HuH-7.5 (cell line): ENCODE measurements around the gene ARL14.

ENCODE experiments used
- DNase-seq: peaks from one replicate; pipeline ENCODE4 v3.0.0; 2011; ENCODE audit warnings: low spot score

ARL14 gene

DNA sequence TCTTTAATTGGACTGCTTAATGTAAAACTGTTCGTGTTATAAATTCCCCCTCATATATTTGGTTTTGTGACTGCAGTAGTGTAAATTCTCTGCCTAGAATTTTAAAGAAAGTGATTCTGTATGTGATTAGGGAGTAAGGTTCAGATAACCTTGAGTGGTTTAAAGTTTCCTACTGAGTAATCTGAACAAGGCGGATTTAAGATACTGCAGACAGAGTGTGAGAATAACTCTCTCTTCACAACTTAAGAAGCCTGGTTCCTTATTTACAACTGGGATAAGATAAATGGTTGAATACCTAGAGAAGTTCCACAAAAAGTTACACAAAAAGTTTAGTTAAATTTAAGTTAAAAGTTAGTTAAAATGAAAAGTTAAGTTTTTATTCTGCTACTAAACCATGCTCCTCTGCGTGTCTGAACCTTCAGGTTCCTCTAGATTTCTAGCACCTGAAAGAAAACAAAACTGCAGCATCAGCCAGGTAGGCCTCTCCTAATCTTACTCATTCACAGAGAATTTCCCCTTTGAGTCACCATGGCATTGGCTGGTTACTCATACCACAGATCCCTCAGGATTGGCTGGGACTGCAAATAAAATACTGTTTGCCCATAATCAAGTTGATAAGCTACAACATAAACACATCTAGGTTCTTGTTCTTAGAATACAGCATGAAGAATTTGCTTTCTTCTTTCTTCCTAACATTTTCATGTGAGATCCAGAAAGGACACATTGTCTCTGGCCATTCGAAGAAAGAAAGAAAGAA is at the start of gene ARL14:
Gene ARL14 (plus strand): TSS at position 614 of the 757 bp plus-strand sequence. CDS start 187 bp downstream, outside the sequence.
- DNase-seq = no peak

- DNase-seq = no peak
These were observed 47.5 kb upstream of the ARL14 start for GRCh38 chr3:160629491-160629890.

DNA sequence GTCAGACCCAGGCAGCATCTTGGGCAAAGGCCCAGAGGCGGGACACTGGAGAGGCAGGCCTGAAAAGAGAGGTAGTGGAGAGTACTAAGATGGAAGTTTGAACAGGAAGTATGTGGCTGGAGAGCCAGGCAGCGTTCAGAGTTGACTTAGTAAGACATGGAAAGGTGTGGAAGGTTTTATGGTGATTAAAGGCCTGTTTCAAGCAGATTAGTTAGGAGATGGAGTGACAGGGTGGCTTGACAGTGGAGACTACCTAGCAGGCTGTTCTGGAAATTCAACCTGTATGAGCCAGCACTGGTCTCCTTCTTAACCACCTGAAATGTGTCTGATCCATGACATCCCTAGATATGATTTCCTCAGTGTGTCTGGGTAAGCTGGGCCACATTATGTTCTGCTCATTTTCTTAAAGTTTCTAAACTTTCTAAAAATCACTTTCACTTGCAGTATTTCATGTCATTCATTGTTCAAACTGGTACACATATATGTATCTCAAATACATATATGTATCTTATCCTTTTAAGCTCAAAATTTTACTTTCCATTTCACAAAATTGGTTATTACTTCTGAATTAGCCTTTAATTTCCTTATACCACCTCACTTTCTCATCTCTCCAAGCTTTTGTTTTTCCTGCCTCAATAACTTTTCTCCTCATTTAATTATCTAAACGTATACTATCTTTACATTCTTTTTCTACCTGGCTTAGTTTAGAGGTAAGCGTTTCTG is 43.4 kb upstream of the ARL14 start:
- no peak for DNase-seq

- DNase-seq = no peak
These were observed 41.7 kb upstream of the ARL14 start for GRCh38 chr3:160635213-160635612.

DNA sequence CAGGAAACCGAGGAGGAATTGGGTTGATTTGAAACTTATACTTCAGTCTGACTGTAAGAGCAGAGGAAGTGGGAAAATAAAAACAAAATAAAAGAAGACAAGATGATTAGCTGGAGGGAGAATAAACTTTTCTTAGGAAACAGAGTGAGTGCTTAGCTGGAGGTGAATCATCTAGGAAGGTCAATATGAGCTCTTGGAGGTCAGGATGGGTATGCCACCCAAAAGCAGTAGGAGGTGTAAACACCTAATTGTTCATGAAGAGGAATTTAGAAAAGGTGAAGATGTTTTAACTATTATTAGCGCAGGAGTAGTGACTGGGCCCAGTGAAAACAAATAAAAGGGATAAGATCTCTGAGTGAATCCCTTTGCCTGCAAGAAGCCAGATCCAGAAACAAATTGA is 39.9 kb upstream of the ARL14 start:
- DNase-seq = no peak

GRCh38 chr3:160638184-160638583 is 38.8 kb upstream of the ARL14 start:
- no peak for DNase-seq

DNA sequence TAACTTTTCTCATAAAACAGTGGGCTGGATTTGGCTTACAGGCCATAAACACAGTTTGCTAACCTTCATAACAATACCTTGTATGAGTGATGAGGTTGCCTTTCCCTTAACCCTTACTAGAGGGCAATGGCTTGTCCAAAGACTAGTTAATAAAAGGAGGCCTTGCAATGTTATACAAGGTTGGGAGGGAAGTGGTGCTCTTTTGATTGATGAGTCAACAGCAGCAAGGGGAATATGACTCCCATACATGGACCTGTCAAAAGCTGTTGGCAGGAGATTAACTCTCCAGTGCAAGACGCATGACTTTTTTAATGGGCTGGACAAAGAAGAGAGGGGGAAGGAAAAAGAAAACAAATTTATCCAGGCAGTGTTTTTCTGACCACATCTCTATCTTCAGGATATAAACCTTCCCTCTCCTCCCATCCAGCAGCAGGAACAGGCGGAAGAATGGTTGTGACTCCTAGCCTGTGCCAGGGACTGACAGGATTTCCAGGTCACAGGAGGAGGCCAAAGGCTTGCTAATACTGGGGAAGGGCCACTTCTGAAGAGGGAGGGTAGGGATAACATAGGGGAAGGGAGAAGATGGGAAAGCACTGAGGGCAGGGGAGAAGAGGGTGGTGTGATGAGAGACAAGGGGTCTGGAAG is 35.2 kb upstream of the ARL14 start:
- no peak for DNase-seq

- DNase-seq = no peak
These were observed 33.0 kb upstream of the ARL14 start for GRCh38 chr3:160643994-160644393.

GRCh38 chr3:160644491-160644890 is 32.5 kb upstream of the ARL14 start:
- no peak for DNase-seq

DNA sequence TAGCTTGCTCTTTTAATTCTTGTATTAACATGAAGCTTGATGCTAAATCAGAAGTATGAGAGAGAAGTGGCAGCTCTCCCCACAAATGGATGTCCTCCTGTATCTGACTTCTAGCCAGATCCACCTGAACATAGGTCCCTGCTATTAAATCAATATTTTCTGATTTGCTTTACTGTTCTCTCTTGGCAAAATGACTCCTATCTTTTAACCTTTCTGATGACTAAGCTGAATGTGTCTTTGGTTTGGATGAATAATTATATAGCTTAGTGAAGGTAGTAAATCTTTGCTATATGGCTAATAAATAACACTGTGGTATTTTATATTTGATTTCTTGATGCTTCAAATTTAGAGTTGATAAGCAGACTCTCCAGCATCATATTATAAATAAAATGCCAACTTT is 28.3 kb upstream of the ARL14 start:
- no peak for DNase-seq

GRCh38 chr3:160649596-160649995 is 27.4 kb upstream of the ARL14 start:
- DNase-seq = no peak

- DNase-seq = no peak
These were observed 23.4 kb upstream of the ARL14 start for GRCh38 chr3:160653512-160653911.

DNA sequence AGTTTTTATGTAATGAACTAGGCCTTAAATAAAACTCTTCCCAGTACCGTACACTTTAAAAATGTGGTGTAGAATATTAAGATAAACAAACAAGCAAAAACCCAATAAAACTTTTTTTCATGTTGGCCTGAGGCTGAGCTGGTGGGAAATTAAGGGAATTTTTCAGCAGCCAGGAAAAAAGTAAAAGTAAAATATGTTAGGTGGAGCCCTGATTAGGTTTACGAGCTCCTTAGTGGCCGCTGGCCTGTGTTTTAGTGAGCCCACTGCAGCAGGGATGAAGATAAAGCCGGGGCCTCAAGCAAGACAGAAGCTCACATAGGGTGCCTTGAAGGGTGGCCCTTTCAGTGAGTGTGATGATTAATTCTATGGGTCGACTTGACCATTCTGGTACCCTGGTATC is 16.1 kb upstream of the ARL14 start:
- DNase-seq = no peak

DNA sequence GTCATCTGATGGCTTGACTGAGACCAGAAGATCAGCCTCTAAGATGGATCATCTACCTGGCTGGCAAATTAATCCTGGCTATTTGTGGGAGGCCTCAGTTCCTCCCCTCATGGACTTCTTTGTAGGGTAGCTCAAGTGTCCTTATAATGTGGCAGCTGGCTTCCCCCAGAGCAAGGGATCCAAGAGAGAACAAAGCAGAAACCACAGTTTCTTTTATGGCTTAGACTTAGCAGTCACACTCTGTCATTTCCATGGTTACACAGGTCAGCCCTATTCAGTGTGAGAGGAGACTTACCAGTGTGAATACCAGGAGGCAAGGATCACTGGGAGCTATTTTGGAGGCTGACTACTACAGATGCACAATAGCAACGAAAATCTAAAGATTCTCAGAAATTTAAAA is 15.3 kb upstream of the ARL14 start:
- DNase-seq = no peak

DNA sequence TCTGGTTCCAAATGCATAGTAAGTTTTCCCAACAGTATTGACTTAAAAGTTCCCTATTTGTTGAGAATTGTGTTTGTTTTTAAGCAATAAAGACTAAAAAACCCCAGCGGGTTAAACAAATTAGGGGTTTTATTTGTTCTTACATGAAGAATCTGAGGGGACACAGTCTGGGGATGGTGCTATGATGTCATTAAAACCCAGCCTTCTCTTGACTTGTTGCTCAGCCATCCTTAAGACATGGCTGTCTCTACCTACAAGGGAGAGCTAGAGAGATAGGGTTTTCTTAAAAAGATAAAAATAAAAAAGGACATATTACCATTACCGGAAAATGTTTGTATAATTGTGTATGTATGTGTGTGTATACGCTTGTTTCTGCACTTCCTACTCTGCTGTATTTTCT is 11.7 kb upstream of the ARL14 start:
- no peak for DNase-seq

GRCh38 chr3:160665784-160666526 is 11.0 kb upstream of the ARL14 start:
- DNase-seq = no peak

- no peak for DNase-seq
These were observed 9.5 kb upstream of the ARL14 start for GRCh38 chr3:160667452-160667851.

DNA sequence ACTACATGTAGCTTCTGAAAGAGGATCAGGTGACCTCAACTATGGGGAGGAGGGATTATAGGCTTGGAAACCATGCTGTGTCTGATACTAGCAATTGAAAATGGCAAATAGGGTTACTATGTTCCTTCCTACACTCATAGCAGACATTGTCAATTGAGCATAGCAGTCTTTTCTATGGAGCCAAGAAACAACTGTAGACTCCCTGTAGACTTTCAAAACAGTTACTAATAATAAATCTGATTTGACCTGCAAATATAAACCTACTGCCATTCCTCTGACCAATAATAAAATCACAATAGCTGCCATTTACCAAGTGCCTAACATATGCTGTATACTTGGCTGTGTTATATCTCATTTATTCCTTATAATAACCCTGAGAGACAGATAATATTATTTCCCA is 8.5 kb upstream of the ARL14 start:
- DNase-seq = no peak

DNA sequence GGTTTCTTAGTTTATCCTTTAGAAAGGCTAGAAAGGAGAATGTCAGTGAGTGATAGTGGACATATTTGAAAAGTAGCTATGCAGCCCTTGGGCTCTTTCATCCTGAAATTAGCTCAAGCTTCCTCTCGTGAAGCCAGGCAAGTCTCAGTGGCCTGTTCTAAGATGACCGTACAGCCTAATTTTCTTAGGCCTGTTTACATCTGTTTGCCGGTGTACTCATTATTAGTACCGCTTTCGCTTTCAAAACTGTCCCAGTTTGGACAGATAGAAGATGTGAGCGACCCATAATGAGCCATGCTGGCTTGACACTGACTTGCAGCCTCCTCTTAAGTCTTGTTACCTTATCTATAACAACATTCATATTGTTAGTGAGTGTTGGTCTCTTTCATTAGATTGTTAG is 5.7 kb upstream of the ARL14 start:
- no peak for DNase-seq

DNA sequence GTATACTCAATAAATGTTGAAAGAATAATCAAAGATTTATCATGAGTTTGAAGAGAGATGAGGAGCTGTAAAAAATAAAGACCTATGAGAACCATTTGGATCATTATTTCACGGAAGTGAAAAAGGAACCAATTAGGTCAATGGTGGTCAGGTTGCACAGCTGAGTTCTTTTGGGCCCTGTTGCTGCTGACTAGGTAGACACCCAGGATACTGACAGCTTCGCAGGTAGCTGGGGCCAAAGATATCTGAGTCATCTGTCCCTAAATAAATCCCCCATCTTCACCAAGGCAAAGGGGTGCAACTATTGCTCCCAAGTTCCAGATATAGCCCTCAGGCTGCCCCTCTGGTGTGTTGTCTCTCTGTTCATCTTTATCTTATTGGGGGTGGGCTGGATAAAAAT is 5.0 kb upstream of the ARL14 start:
- no peak for DNase-seq

- no peak for DNase-seq
These were observed 3.8 kb upstream of the ARL14 start for GRCh38 chr3:160673188-160673587.

DNA sequence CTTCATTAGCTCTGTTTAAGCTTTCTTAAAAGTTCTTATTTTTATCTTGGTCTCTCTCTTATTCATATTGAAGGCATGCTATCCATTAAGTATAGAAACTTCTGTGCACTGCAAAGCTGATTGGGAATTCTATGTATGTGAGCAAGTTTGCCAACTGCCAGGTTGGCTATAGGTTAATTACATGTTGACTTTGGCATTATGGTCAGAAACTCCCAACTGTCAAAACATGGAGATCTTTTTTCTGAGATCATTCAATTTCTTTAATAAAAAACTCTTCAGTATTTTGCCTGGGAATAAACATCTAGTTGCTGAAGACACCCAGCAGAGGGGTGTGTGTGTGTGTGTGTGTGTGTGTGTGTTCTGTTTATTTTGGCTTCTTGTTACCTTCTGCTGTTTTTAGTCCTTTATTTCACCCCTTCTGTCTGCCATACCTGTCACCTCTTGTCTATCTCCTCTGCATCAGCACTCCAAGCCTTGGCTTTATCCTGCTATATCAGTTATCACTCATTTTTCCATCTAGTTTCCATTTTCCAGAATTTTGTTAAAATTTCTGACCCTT is 1.3 kb upstream of the ARL14 start:
- DNase-seq = no peak
